Right ventricle myocardium inferior (tissue), 1 donor: Measurements from ENCODE around the gene CACNA1D. TPM values are rescaled to one million over a fixed set of nuclear protein-coding genes. Genes with fewer than 3 reads are reported as not detected.
"Not testable (repeated sequence)": the region's sequence is repeated elsewhere in the genome, so short reads cannot be mapped to it uniquely, and the experiment has no call there.

Experiments
- ATAC-seq: fragments of 200-7000 bp; cut with Tn5 transposase; one replicate; pipeline ENCODE4 v1.9.1; 2020; ENCODE audit warnings: mild to moderate bottlenecking, moderate library complexity
- DNase-seq: peaks from one replicate; pipeline ENCODE4 v3.0.0; 2021; ENCODE audit errors: missing footprints
- intact Hi-C: fragments of 100-400 bp; cut with DNase I; formaldehyde crosslinking; loops from one replicate; pipeline ENCODE4 v1.11.0; 2022
- total RNA-seq: library from RNA; stranded (reverse); fragmentation: NEBNext Ultra II Directional; extraction: Animal tissue kit (Norgen Biotek cat#: 25700); gene quantifications from one replicate; pipeline ENCODE4 v1.2.1, GENCODE V29; 2021
- donor health status: DM: no; HTN: yes; CAD: no; lungs with severe emphysema.

Gene CACNA1D
- total RNA-seq, 1 donor from 2014 or later, result 1.1 TPM

DNA sequence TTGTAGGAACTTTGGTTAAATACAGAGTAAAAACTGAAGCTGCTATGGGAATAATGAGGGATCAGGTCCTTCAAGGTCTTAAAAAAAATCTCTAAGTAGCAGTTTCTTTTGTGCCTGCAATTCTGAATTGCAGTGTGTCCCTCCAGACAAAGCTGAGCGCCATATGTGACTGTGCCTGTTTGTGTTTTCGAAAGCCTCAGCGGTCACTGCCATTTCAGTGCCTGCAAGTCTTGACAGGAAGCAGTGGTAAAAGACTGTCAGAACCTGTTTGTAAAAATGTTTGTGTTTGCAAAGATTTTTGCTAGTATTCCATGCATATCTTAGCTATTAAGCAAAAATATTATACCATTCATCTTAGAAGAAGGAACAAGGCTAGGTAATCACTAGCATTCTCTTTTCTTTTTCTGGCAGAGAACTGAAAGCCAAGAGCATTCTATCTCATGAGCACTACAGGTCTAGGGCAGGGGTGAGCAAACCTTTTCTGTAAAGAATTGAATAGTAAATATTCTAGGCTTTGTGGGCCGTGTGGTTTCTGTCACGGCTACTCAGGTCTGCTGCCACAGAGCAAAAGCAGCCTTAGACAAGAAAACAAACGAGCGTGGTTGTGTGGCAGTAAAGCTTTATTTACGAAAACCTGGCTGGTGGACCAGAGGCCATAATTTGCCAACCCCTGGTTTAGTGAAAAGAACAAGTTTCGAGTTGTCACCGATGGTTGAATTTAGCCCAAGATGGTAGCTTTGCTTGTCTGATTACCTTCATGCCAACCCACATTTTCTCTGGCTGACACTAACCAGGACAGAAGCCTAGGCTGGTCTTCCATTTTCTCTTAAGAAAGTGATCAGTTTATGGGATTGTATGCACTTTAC is 134.4 kb downstream of the CACNA1D start:
- no peak for DNase-seq
- intact Hi-C loops, result no loop called here
- ATAC-seq, result no peak

DNA sequence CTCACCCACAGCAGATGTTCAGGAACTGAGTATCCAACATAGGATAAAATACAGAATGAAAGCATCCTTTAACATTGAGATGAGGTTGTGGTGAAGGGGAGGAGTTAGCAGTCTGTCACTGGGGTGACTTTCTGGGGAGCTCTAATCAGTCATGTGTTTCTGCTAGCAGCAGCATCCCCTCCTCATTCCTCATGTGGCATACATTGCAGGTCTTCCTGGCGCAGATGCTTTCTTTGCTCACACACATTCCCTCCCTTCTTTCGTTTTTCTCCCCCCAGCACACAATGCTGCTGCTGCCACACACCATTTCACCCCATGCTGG is 135.0 kb downstream of the CACNA1D start:
- no peak for ATAC-seq
- intact Hi-C loops, result no loop called here
- DNase-seq, result no peak

DNA sequence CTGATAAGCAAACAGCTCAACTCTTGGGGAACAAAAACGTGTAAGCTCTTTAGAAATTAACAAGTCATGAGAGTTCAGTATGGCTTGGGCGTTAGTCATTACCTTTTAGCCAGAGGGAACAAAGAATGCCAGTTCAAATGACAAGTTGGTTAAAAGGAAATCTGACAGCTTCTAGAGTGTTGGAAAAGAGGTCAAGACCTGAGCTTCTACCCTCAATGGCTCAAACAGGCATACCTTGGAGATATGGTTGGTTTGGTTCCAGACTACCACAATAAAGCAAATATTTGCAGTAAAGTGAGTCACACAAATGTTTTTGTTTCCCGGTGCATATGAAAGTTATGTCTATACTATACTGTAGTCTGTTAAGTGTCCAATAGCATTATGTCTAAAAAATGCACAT is 136.1 kb downstream of the CACNA1D start:
- intact Hi-C loops, result no loop called here
- DNase-seq (no peak), ATAC-seq (no peak)

DNA sequence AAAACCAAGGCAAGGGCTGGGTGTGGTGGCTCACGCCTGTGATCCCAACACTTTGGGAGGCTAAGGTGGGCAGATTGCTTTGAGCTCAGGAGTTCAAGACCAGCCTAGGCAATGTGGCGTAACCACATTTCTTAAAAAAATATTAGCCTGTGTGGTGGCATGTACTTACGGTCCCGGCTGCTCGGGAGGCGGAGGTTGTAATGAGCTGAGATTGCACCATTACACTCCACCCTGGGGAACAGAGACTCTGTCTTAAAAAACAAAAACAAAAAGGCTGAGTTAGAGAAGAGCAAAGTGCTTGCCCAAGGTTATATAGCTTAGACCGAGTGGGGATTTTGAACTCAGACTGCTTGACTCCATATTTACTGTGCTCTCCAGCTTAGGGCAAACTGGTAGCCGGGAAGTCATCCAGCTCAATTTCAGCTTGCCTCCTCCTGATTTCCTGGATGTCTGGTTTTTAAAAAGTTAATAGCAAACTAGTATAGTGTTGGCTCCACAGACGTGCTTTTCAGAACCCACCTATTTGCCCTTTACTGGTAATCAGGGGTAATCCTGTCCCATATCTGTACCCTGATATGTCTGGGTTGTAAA is 138.9 kb downstream of the CACNA1D start:
- no peak for DNase-seq
- intact Hi-C loops, result no loop called here
- ATAC-seq, result no peak

DNA sequence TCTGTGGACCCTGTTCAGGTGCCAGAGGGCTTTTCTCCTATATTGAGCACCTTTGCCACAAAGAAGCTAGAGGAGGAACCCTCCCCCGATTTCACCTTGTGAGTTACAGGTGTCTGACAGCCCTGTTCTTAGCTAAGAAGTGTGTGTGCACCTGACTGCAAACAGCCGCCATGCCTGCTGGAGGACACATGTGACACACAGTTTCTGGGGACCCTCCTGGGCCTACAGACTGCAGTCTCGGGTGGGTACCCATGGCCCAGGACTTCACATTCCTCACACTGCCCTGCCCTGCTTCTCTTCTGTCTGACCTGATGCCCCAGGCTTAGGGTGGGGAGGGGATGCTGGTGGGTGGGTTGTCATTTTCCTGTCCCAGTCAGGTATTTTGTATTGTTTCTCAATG is 140.6 kb downstream of the CACNA1D start:
- peak; percentile 69 for DNase-seq
- ATAC-seq, result no peak
- intact Hi-C loops, result no loop called here

DNA sequence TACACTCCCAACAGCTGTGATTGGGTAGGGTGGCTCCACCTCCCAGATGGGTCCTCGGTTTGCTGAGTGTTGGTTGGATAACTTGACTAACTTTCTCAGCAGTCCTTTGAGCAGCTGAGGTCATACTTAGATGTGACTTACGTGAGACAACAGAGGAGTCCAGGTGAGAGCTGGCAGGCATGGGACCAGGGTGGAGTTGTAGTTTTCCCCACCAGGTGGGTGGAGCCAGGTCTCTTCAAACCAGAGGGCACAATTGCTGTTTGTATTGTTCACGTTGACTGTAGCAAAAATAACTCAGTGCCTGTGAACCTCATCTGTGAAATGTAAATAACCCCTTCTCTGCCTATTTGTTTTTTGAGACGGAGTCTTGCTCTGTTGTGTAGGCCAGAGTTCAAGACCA is 144.4 kb downstream of the CACNA1D start:
- intact Hi-C loops, ATAC-seq, DNase-seq: not testable (repeated sequence)

DNA sequence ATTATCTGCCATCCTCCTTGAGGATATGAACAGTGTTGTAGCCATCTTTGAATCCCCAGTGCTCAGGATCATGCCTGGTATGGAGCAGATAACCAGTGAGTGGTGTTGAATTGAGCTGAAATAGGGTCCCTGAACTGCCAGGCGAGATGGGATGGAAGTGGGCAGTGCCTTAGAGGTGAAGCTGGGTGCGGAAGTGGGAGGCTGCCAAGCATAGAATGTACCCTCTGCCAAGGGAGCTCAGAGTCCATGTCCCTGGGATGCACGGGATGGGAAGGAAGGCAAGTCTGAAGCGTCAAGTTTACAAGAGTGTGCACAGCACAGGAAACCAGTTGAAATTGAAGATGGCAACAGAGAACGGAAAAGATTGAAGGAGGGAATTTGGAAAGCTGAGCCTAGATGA is 147.0 kb downstream of the CACNA1D start:
- DNase-seq (no peak), ATAC-seq (no peak)
- intact Hi-C loops, result no loop called here

DNA sequence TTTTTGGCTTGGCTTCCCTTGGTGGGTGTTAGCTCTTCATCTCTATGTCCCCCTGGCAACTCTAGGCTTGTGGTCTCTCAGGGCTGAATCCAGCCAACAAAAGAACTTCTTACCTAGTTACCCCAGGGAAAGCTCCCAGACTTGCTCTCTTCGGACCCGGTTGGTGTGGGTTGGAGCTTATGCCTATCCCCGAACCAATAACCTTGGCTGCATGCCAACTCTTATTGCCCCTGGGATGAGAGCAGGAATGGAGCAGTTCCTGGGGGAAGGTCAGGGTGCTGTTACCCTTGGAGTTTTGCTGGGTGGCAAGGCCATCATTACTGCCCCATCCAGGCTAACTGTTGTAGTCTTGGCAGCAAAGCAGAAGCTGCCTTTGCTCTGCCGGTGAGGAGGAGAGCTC is 147.8 kb downstream of the CACNA1D start:
- intact Hi-C loops, result no loop called here
- DNase-seq (no peak), ATAC-seq (no peak)

DNA sequence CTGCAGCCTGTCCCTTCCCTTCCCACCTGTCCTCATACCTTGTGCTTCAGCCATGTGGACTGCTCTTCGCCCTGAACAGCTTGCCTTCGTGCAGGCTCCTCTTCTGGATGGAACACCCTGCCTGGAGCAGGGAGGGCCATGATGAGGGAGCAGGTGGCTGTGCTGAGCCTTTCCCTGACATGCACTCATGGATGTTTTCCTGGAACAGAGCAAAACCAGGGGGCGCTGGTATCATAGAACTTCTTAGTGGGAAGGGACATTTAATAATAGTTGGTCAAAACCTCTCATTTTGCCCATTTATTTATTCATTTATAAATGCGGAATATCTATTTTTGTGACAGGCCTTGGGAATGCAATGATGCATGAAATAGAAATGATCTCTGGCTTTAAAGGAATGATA is 149.3 kb downstream of the CACNA1D start:
- ATAC-seq (no peak), DNase-seq (no peak)
- intact Hi-C loops, result no loop called here

DNA sequence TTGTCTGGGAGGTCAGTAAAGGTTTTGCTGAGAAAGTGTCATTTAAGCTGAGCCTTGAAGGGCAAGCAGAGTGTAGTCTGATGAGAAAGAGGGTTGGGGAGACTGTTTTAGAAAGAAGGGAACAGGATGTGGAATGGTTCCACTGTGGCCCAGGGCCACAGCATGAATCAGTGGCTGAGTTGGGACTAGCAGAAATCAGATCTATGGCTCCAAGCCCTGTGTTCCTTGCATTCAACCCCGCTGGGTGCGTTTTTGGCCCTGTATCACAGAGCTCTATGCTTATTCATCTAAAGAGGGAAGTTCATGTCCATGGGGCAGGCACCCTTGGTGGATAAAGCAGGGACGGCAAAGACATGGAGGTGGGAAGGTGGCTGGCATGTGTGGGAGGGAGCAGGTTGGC is 151.3 kb downstream of the CACNA1D start:
- intact Hi-C loops, result no loop called here
- DNase-seq (no peak), ATAC-seq (no peak)

DNA sequence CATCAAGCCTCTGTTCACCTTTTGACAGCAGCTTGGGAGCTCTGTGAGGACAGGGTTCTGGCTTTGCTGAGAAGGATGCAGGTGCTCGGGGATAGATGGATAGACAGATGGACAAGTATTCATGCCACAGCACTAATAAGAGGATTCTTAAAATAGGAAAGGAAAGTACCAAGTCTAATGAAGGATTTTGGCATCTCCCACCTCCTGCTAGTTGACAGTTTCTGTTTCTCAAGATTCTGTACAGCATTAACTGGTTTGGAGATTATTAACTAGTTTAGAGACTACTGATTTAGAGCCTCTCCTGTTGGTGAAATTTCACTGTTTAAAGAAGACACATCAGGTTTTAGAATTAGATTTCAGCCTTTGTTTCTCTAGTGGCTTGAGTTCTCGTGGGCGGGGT is 152.3 kb downstream of the CACNA1D start:
- intact Hi-C loops, result no loop called here
- ATAC-seq (no peak), DNase-seq (no peak)

DNA sequence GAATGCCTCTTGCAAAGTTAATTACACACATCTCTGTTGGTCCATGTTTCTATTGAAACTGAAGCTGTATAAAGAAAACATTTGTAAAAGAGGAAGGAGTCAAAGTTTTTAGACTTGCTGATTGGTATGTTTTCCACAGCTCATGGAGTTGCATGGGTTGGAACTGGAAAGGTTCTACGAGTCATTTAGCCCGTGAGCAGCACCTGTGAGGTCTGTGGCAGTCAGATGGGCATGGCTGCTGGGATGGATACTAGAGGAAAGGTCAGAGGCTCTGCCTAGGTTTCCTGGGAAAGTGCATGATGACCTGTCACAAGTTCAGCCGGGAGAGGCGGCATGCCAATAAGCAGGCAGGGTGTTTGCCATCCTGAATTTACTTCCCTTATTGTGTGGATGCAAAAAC is 155.4 kb downstream of the CACNA1D start:
- intact Hi-C loops, result no loop called here
- ATAC-seq, result no peak
- DNase-seq, result no peak

DNA sequence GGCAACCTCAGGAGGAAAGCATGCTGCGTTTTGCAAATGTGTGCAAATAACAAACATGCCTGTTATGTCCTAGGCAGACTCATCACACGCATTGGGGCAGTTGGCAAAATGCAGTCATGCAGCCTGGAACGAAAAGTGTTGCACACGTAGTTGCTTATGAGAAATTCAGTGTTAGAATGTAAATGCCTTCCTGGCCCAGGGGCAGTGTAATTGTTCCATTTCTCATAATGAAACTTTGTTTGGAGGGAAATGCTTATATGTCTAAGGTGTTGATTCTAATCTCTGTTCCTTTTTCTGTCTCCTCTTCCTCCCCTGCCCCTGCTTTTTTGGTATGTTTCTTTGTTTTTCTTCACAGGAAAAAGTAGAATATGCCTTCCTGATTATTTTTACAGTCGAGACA is 156.0 kb downstream of the CACNA1D start:
- DNase-seq (no peak), ATAC-seq (no peak)
- intact Hi-C loops, result no loop called here

DNA sequence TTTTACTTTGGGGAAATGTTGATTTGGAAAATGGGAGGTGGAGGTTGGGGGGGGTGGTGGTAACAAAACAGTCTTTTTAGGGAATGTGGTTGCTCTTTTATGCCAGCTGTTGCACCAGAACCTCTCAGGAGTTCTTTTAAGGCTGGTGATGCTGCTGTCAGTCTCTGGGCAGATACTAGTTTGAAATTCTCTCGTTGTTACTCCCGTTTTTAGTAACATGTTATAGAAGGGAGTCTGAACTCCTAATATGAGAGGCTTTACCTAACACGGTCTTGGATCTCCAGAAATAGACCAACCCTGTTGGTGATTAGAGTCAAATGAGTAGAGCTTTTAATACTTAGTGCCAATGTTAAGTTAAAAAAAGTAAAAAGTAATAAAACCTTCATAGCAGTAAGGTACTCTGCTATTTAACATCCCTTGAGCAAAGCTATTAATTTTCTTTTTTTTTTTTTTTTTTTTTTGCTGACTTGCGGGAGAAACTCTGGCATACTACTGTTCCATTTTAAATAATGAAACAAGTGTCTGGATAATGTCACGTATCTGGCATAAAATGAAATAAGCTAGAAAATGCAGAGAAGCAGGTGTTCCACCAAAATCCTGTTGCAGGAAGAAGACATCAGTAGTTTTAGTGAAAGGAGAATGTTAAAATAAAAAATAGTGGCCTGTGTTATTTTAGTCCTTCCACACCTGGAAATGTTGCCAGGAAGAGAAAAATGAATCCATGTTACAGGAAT is 156.7 kb downstream of the CACNA1D start:
- ATAC-seq (no peak), DNase-seq (no peak)
- intact Hi-C loops, result no loop called here

DNA sequence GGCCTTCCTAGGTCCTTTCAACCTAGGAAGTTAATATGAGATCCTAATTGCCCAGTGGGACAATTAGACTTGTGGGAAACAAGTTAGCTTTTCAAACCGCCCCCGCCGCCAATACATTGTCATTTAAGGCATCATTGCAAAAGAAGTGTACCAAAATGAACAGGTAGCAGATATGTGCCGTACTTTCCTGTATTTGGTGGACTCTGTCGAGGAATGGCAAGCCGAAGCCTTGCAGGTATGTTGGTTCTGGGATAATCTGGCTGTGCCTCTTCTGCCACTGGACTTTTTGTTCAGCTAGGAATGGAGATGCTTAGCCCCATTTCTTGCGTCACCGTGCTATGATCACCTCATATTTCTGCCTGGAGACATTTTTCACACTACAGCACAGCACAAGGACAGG is 157.5 kb downstream of the CACNA1D start:
- DNase-seq (no peak), ATAC-seq (no peak)
- intact Hi-C loops, result no loop called here

DNA sequence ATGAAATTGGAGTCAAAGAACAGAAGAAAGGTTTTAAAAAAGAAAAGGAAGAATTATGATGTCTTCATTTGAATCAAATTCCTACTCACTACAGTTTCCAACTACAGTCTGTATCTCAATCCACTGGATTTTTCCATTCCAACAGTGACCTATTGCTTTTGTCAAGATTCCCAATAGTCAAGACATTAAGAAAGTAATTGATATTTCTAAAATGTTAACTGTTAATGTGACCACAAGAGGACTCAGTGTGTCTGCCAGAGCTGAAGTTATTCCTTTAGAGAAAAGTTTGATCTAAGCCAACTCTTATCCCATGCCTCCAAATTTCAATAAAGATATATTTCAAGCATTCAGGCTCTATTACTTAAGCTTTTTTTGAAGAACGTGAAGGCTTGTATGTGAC is 163.2 kb downstream of the CACNA1D start:
- intact Hi-C loops, result no loop called here
- no peak for DNase-seq
- ATAC-seq, result no peak

DNA sequence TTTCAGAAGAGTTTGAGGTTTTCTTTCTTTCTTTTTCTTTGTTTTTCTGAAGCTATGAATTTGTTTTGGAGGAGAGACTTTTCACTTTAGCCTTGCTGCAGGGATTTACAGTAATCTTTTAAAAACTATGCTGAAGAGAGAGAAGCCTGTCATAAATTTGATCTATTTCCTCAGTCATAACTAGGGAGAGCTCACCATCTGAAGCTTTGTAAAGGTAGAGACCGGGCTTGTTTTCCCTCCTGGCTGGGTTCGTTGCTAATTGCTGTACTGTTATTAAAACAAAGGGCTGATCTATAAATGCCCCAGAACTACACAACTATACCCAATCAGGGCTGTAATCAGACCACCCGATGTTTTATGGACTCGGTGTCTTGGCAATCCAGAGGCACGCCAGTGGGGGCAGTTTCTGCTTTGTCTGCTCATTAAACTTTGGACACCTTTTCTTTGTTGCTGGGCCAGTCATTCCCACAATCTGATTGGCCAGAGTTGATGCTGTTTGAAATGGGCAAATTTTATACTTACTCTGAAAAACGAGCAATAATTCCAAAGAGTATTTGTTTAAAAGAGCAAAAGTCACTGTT is 164.3 kb downstream of the CACNA1D start:
- no peak for DNase-seq
- ATAC-seq, result no peak
- intact Hi-C loops, result no loop called here

DNA sequence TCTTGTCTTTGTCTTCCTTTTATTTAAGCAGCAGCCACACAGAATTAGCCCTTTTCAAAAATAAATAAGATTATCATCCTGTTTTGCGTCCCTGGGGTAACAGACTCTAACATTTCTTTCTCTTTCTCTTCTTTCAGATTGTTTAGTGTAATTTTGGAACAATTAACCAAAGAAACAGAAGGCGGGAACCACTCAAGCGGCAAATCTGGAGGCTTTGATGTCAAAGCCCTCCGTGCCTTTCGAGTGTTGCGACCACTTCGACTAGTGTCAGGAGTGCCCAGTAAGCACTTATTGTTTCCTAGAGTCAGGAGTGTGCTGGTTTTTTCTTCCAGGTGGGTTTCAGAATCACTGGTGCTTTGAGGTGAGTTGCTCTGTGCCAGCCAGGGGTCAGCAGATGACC is 165.6 kb downstream of the CACNA1D start:
- intact Hi-C loops, result no loop called here
- DNase-seq, result no peak
- ATAC-seq, result no peak

DNA sequence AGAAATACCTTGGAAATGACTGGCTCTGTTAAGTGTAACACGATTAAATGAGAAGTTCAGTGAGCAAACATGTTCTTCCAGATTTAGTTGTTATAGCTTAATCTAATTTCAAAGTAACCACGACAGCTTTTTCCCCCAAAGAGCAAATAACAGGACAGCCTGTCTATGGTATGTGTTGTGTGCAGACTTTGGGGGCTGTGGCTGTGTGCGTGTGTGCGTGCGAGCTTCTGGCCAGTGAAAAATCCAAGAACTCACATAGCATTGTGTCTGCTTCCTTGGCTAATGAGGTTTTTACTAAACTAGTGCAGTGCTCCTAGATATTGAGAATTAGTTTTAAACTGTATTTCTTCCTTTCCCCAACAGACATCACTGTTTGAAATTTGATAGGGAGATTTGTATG is 167.1 kb downstream of the CACNA1D start:
- ATAC-seq, result no peak

DNA sequence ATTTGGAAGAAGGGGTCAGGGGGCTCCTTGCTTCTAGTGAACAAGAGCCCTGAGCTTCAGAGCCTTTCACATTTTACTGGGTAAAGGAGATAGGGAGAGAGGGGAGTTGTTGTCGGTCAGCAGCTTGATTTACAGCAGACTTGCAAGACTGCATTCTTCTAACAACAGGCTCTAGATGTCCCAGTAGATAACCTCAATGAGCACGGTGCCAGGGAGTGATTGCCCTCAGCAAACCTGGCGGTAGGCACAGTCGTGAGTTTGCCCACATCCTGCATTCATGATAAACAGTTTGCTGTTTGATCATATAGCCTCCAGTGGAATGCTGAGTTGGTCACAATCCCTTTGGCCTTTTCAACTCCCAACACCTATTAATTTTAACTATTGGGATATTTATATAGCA is 170.4 kb downstream of the CACNA1D start:
- intact Hi-C loops, ATAC-seq, DNase-seq: not testable (repeated sequence)

More for the DNA sequence above, 167.1 kb downstream of the CACNA1D start:
- intact Hi-C loops, result no loop called here
- DNase-seq, result no peak
